Ascending aorta (tissue), 2 donors: ENCODE results near the gene KLF11. TPM values are rescaled to one million over a fixed set of nuclear protein-coding genes. Genes with fewer than 3 reads are reported as not detected.

ENCODE experiments used
- DNase-seq, 2 donors: peaks; one replicate each; pipeline ENCODE4 v3.0.0-alpha.2; 2019; ENCODE audit warnings: low spot score in 2 of 2
- H3K27ac ChIP-seq, 2 donors: fragments of 200-600 bp; sonication (generic); one replicate each; pipeline ENCODE4 v1.5.1; 2016 to 2017; ENCODE audit warnings: mild to moderate bottlenecking in 1 of 2
- H3K27me3 ChIP-seq: fragments of 200-600 bp; sonication (generic); one replicate; pipeline ENCODE4 v1.5.1; 2017
- H3K36me3 ChIP-seq, 2 donors: fragments of 200-600 bp; sonication (generic); one replicate each; pipeline ENCODE4 v1.5.1; 2016
- H3K4me1 ChIP-seq, 2 donors: fragments of 200-600 bp; sonication (generic); one replicate each; pipeline ENCODE4 v1.5.1; 2016 to 2017; ENCODE audit warnings: mild to moderate bottlenecking in 1 of 2
- H3K4me3 ChIP-seq, 2 donors: fragments of 200-600 bp; sonication (generic); one replicate each; pipeline ENCODE4 v1.5.1; 2016 to 2017; ENCODE audit warnings: mild to moderate bottlenecking in 1 of 2
- H3K9me3 ChIP-seq, 2 donors: fragments of 200-600 bp; sonication (generic); one replicate each; pipeline ENCODE4 v1.5.1; 2016
- CTCF ChIP-seq, 3 experiments: fragments of 200-600 bp in 2 of 3; fragments of 450-650 bp in 1 of 3; sonication (generic) in 2 of 3; IDR thresholded peaks; one replicate each; pipeline ENCODE4 v1.5.1; 2016 to 2019; ENCODE audit warnings: antibody characterized with exemption in 3 of 3, mild to moderate bottlenecking in 1 of 3, moderate library complexity in 1 of 3
- intact Hi-C: fragments of 100-400 bp; cut with DNase I; formaldehyde crosslinking; loops from one replicate; pipeline ENCODE4 v1.15.1; 2023
- total RNA-seq: library from RNA; depleted of rRNA; stranded (reverse); fragments of >200 nt; gene quantifications from one replicate; pipeline ENCODE4 v1.1.0, GENCODE V29; 2016

The KLF11 gene
- total RNA-seq, 1 donor from 2014 or later = 37.6 TPM

DNA sequence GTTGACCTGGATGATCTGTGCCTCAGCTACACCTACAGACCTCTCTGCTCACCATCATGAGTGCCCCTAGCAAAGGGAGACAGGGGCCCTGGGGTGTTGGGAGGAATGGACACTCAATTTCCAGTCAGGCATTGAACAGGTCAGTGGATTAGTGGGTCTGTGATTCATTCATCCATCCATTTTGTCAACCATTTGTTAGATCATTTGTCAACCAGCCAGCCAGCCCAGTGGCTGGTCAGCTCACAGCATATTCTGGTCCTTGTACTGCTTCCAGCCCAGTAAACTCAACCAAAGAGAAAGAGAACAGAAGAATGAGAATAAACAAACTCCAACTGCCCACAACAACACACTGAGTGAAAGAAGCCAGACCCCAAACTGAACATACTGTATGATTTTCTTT lies 4.6 kb upstream of the KLF11 start:
- intact Hi-C loops = no loop called here
- no peaks in the 10 kb centered on the region for H3K9me3 ChIP-seq
- no peaks in the 10 kb centered on the region for H3K36me3 ChIP-seq
- peaks cover 22 to 52% of the 10 kb centered on the region in 2 donors for H3K4me1 ChIP-seq
- no peak for DNase-seq
- peak overlapping the region in 1 of 2 donors; percentile 85 for H3K27ac ChIP-seq
- TF ChIP-seq CTCF (IDR thresholded peaks at IDR 0.05) = no peak
- no peak overlapping the region for H3K4me3 ChIP-seq
- no peaks in the 10 kb centered on the region for H3K27me3 ChIP-seq

DNA sequence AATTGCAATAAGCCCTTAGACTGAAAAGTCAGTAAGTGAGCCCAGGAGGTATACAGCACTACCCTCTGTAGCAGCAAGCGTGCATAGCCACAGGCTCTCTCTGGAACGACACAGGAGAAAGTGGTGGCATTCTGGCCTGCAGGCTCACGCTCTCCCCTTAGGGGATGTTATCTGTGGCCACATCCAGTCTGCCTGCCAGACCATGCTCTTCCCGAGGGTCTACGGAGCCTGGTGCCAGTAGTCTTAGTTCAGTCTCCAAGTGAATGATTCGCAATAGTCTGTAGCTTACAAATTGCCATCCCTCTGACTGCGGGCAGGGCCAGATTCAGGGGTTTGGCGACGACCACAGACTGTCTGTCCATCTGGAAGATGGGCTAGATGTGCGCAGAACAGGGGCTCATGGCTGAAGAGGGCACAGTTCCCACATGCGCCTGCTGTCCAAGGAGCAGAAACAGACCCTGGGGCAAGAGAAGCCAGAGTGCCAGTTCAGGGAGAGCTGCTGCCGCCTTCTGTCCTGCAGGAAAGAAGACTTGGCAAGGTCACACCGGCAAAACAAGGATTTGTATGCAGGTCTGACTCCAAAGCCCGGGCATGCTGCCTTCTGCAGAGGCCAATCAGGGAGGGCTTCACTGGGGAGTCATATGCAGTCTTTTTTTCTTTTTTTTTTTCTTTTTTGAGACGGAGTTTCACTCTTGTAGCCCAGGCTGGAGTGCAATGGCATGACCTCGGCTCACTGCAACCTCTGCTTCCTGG lies 3.5 kb upstream of the KLF11 start:
- TF ChIP-seq CTCF (IDR thresholded peaks at IDR 0.05) = peak in 1 of 3 experiments; percentile 13
- H3K4me3 ChIP-seq = no peak overlapping the region
- intact Hi-C loops = loop anchor here (5.0 to 10.0 kb wide), 7 partner anchors 42 to 1363 kb away; partner anchors contain the start of genes ADAM17, CYS1, HPCAL1 and TAF1B
- H3K27me3 ChIP-seq = no peaks in the 10 kb centered on the region
- no peaks in the 10 kb centered on the region for H3K36me3 ChIP-seq
- H3K4me1 ChIP-seq = peaks cover 22 to 56% of the 10 kb centered on the region in 2 donors
- H3K27ac ChIP-seq = peak overlapping the region; percentile 30 to 97
- peak in 1 of 2 donors; percentile 87 for DNase-seq
- H3K9me3 ChIP-seq = no peaks in the 10 kb centered on the region

- peak overlapping the region in 1 of 2 donors; percentile 64 for H3K4me3 ChIP-seq
- DNase-seq = no peak
- peaks cover 14 to 49% of the 10 kb centered on the region in 2 donors for H3K4me1 ChIP-seq
- TF ChIP-seq CTCF (IDR thresholded peaks at IDR 0.05) = no peak
- no peaks in the 10 kb centered on the region for H3K36me3 ChIP-seq
- intact Hi-C loops = loop anchor here (5.0 to 10.0 kb wide), 7 partner anchors 41 to 1364 kb away; partner anchors contain the start of genes ADAM17, CYS1, HPCAL1 and TAF1B
- H3K27ac ChIP-seq = peak overlapping the region; percentile 83 to 97
- no peaks in the 10 kb centered on the region for H3K27me3 ChIP-seq
- no peaks in the 10 kb centered on the region for H3K9me3 ChIP-seq
Measured at GRCh38 chr2:10041711-10042110, 1.6 kb upstream of the KLF11 start.

DNA sequence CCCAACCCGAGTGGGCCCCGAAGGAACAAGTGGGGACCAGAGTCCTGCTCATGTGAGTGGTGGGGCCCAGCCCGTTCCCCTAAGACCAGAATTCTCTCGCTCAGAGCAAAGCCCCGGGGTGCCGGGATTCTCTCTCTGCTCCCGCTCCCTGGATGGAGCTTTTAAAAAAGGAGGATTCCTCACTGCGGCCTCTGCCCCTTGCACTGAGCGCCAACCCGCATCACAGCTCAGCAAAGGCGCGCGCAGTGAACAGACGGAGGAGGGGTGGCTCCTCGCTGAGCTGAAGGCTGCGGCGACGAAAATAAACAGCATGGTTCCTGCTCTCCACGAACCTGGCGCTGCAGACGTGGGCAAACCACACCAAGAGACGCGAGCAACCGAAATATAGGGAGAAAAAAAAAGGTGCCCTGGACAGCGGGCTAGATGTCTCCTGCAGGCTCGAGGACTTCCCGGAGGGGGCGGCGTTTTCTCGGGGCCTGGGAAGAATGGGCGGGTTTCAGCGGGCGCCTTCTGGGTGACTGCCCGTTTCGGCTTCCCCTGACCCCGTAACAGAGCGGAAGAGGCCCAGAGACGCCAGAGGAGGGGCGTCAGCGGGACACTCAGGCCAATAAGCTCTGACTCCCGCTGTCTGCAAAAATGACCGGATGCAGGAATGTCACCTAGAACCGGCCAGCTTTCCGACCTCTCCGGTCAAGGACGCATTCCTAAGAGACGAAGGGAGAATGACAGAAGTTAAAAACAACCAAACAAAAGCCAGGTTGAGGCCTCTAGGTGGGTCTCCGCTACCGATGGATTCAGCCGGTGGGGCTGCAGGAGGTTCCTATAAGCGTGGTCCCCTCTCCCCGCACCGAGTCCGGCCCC lies 819 bp upstream of the KLF11 start:
- intact Hi-C loops = loop anchor here (5.0 to 10.0 kb wide), 7 partner anchors 40 to 1365 kb away; partner anchors contain the start of genes ADAM17, CYS1, HPCAL1 and TAF1B
- DNase-seq = peak; percentile 62 to 94
- peaks cover 1 to 2% of the 10 kb centered on the region in 2 donors for H3K36me3 ChIP-seq
- peak in 2 of 3 experiments; percentile 10 to 13 for TF ChIP-seq CTCF (IDR thresholded peaks at IDR 0.05)
- no peaks in the 10 kb centered on the region for H3K9me3 ChIP-seq
- H3K27me3 ChIP-seq = no peaks in the 10 kb centered on the region
- peak overlapping the region; percentile 83 to 97 for H3K27ac ChIP-seq
- H3K4me1 ChIP-seq = peaks cover 6 to 43% of the 10 kb centered on the region in 2 donors
- peak overlapping the region; percentile 63 to 64 for H3K4me3 ChIP-seq

- H3K36me3 ChIP-seq = peaks cover 11 to 15% of the 10 kb centered on the region in 2 donors
- H3K27me3 ChIP-seq = no peaks in the 10 kb centered on the region
- H3K4me1 ChIP-seq = peaks cover 6 to 41% of the 10 kb centered on the region in 2 donors
- H3K4me3 ChIP-seq = peak overlapping the region; percentile 65 to 81
- intact Hi-C loops = loop anchor here (1.0 to 10.0 kb wide), 8 partner anchors 38 to 1367 kb away; partner anchors contain the start of genes ADAM17, CYS1, GRHL1 and HPCAL1
- no peaks in the 10 kb centered on the region for H3K9me3 ChIP-seq
- DNase-seq = peak; percentile 91 to 99
- peak overlapping the region; percentile 97 for H3K27ac ChIP-seq
- no peak for TF ChIP-seq CTCF (IDR thresholded peaks at IDR 0.05)
Measured at GRCh38 chr2:10043906-10044601, 704 bp downstream of the KLF11 start.
